HuH-7.5 (cell line): ENCODE data around the gene NCF4.

Source experiments
- DNase-seq: peaks from one replicate; pipeline ENCODE4 v3.0.0; 2011; ENCODE audit warnings: low spot score

Gene NCF4

DNA sequence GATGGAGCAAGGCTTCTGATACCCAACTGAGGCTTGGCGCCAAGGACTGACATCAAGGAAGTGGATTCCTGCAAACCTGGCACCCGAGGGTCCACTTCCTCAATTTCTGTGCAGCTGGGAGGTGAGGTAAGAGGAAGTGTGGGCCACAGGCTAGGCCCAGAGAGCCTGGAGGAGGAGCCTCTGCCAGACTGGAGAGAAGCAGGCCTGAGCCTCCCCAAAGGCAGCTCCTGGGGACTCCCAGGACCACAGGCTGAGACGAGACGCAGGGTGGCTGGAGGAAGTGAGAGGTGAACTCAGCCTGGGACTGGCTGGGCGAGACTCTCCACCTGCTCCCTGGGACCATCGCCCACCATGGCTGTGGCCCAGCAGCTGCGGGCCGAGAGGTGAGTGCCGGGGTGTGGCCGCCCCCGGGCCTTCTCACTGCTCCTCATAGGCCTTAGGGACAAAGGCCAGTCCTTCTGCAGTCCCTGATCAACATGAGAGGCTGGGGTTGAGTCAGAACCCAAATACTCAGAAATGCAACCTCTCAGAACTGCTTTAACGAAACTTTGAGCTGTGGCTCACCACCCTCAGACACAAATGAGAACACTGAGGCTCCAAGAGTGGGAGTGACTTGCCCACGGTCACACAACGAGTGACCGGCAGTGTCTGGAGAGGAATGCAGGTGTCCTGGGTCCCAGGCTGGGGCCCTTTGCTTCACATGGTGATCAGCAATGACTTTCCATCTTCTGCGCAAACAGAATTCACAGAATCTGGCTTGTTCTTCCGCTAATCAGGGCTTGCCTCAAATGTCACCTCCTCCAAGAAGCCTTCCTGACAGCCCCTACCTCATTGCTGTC is at the start of gene NCF4:
Gene NCF4, plus strand, starts transcription at position 186 of the 839 bp plus-strand sequence. Its CDS starts 166 bp downstream, at position 352.
- DNase-seq = no peak

DNA sequence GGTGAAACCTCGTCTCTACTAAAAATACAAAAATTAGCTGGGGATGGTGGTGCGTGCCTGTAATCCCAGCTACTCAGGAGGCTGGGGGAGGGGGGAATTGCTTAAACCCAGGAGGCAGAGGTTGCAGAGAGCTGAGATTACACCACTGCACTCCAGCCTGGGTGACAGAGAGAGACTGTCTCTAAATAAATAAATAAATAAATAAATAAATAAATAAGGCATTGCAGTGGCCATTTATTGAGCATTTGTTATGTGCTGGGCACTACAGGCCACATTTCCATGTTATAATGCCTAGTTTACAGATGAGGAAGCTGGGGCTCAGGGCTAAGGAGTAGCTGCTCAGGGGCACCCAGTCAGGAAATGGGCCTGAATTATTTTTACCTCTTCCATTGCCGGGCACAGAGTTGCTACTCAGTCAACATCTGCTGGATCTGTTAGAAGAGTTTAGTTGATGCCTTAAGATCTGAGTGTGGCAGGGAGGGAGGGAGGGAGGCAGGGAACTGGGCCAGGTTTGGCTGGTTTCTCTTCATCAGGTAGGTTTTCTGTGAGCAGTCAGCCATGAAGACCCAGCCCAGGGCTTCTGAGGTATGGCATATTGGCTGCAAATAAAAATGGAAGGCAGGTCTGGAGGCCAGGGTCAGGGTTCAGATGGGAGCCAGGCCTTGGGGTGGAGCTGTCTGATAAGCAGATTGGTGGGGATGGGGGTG is 49.6 kb upstream of the NCF4 start:
- no peak for DNase-seq

DNA sequence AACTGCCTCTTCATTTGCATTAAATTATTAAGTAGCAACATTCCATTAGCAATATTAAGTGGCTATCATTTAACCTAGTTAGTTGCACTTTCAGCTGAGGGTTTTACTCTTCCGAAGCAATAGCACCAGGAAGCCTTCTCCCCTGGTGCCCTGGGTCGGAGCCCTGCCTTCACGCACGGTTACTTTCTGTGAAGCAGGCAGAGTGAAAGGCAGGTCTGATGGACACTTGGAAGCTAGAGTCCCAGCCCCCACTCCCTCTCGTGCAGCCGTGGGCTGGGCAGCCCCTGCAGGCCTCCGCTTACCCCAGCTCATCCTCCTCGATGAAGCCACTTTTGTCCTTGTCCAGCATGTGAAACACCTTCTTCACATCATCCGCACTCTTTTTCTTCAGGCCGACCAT is 46.0 kb upstream of the NCF4 start:
- no peak for DNase-seq

DNA sequence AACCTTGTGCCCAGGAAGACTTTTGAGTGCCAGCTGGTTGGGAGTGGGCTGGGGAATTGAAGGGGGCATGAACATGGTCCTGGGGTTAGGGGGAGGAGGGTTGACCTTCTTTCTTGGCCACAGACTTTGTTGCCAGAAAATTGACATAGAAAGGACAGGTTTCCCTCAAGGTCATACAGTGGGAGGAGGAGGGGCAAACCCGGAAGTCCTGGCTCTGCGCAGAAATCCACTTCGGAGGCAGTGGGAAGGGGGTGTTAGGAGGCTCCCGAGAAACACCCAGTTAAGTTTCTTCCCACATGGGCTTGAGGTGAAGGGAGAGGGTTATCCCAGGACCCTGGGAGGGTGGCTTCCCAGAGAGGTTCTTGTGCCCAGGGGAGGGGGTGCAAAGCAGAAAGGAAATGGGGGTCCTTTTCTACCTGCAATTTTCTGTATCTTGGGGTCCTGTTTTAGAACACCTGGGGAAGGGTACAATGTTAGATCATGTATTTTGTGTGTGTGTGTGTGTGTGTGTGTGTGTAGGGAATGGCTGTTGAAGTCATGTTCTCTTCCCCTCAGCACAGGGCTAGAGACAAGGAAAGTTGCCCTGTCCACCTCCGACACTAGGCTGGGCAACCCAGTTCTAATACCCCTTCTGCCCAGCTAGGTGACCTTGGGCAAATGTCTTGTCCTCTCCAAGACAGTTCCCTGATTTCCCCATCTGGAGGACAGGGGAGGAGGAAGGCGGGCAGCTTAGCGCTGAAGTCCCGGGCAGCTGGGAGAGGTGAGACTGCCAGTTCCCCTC is 45.1 kb upstream of the NCF4 start:
- DNase-seq = no peak

DNA sequence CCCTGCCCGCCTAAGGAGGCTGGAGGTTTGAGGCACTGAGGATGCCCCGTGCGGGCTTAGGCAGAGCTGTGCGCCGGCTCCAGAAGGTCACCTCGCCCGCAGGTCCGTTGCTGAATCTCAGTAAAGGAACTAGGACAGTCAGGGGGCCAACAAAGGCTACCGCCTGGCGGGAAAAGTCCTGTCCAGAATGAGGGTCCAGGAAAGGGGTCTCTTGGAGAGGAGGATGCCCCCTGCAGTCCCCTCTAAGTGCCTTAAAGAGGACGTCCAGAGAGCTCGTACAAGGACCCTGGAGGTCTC is 44.5 kb upstream of the NCF4 start:
- DNase-seq = no peak

DNA sequence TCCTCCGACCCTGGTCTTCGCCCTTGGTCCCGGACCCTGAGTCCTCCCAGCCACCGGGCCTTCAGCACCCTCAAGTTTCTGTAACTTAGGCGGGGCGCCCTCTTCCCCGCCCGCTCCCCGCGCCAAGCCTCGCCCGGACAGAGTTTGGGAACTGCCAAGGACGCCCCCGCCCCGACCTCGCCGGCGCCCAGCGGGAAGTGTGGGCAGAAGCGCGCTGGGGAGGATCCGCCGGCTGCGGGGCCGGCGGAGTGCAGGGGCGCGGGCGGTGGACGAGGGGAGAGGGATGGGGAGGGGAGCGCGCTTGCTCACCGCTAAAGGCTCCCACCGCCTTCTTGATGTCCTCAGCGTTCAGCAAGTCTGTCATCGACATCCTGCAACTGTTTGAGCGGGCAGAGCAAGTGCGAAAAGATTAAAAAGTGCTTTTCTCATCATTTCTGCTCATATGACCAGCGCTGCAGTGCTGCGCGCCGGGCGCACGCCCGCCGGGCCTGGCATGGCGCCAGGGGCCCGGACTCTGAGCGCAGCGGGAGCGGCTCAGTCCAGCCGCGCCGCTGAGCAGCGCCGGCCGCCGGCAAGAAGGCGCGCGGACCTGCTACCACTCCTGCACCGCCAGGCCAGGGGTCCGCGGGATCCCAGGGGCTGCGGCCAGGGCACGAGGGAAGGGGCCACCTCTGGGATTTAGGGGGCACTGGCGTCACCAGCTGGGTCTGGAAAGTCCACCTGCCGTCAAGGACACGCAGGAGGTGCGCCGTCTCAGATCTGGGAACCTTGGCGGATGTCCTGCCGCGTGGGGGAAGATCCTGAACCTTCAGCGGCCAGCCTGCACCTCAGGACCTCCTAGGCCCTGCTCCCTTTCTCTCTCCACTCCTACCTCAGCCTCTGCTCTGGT is 43.9 kb upstream of the NCF4 start, which contains the start of gene PVALB:
Gene PVALB, minus strand, starts transcription at position 400 of the 889 bp plus-strand sequence. Its CDS starts 30 bp downstream, at position 370.
- no peak for DNase-seq

DNA sequence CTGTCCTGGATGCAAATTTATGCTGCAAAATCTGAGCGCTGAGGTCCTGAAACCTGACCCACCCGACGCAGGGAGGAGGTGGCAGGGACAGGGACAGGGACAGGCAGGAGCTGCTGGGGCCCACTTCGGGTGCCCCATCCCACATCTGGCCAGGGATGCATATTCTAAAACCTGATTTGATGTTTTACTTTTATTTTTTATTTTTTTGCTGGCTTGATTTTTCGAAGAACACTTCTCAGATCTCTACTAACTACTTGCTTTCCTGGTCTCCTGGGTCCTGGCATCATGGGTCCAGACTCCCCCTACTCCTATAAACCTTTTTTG is 43.3 kb upstream of the NCF4 start:
- no peak for DNase-seq

DNA sequence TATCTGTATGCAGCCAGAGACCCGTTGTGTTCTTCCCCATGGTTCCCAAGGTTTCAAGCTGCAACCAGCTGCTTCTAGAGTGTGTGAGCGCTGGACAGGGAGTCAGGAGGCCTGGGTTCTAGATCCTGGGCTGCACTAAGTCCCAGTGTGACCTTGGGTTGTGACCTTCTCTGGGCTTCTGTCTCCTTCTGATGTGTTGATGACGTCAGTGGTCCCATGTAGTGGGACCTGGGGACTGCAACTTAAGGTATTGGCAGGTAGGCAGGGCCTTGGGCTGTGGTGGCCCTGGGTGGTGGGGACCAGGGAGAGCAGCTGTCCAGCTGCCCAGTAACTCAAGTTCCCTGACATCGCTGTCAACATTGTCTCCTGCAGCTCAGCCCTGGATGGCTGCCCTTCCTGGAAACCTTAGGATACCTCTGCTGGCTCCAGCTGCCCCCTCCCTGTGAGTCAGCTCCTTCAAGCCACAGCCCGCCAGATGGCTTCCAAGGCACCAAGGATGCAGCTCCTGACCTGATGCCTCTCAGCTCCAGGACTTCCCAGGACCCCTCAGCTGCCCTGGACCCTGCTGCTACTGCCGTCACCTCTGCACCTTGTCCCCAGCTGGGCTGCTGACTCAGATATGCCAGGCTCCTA is 42.7 kb upstream of the NCF4 start:
- no peak for DNase-seq

DNA sequence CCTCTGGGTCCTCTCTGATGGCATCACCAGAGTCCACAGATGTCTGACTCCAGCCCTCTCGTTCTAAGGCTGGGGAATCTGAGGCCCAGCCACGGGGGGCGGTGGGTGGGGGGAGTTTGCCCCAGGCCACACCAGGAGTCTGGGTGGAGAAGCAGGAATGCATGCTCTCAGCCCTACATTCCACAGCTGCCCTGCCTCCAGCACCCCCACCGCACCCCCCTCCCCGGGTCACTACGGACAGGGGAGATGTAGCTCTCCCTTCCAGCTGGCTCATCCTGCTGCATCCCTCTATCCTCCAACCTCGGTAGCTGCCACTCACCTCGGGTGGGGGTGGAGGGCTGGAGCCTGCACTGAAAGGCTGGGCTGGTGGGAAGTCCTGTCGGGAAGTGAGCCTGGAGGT is 41.7 kb upstream of the NCF4 start:
- no peak for DNase-seq

DNA sequence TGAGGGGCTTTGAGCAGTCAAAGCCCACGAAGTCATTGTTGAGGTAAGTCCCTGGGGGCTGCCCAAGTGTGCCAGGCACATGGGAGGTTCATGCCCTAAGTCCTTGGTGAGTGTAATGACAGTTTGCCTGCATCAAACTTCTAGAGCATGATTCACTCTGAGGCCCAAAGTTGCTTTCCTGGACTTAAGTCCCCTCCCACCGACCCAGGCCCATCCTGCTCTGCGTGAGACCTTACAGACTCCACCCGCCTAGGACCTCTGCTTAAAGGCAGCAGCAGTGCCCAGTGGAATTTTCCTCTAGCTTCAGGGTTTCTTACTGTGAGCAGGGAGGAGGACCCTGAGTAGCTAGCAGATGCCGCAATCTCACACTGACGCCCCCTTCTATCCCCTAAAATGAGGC is 38.2 kb upstream of the NCF4 start:
- DNase-seq = no peak

DNA sequence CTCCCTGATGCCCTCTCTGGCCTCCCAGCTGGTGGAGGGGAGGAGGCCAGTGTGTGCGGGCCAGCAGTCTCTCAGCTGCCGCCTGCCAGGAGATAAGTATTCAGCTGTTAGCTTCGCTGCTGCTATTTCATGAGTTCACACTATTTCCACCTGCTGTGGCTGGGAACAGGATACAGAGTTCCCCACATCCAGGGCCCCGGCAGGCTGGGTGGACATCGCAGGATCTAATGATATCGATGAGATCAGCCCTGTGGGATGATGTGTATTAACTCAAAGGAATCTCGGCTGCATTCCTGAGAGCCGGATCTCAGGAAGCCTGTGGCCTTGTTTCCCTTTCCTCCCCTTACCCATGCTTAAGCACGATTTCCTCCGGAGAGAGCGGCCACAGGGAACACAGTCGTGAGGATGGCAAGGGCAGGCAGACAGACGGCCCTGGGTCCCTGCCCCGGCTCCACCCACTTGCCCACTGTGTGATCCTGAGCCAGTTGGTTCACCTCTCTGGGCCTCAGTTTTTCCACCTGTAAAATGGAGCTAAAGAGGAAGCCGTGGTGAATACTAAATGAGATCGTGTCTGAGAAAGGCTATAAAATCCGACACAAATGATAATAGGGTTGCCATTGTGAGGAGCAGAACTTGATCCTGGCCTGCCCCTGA is 37.5 kb upstream of the NCF4 start:
- no peak for DNase-seq

DNA sequence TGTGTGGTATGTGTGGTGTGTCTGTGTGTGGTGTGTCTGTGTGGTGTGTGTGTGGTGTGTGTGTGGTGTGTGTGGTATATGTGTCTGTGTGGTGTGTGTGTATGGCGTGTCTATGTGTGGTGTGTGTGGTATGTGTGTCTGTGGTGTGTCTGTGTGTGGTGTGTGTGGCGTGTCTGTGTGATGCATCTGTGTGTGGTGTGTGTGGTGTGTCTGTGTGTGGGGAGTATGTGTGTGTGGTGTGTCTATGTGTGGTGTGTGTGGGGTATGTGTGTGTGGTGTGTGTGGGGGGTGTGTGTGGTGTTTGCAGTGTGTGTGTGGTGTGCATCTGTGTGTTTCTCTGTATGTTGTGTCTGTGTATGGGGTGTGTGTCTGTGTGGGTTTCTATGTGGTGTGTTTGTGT is 36.2 kb upstream of the NCF4 start:
- DNase-seq = no peak

DNA sequence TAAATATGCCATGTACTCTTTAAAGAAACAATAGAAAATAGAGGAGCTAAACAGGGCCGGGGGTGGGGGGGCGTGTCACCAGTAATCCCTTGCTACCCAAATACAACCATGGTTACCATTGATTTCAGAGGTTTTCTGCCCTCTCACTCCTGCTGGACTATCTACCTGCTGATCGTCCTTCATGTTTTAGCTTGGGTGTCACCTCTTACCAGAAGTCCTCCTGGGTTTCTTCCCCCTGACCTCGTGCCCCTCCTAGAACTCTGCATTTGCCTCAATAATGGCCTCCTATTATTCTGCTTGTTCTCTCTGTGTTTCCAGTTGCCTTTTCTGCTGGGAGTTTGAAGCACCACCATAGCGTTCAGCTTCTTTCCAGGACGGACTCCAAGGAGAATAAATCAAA is 34.5 kb upstream of the NCF4 start:
- DNase-seq = no peak

DNA sequence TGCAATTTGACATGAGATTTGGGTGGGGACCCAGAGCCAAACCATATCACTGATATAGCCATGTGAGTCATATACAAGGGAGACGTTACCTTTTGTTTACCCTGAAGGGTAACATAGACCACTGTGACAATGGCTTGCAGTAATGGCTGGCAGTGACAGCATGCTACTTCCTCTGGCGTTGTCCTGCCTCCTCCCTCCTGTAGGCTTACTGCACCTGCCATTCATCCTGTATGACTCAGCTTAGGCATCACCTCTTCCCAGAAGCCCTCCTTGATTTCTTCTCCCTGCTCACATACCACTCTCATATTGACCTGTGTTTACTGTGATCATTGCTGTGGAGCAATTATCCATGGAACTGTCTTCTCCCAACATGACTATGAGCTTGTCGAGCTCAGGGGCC is 32.0 kb upstream of the NCF4 start:
- DNase-seq = no peak

DNA sequence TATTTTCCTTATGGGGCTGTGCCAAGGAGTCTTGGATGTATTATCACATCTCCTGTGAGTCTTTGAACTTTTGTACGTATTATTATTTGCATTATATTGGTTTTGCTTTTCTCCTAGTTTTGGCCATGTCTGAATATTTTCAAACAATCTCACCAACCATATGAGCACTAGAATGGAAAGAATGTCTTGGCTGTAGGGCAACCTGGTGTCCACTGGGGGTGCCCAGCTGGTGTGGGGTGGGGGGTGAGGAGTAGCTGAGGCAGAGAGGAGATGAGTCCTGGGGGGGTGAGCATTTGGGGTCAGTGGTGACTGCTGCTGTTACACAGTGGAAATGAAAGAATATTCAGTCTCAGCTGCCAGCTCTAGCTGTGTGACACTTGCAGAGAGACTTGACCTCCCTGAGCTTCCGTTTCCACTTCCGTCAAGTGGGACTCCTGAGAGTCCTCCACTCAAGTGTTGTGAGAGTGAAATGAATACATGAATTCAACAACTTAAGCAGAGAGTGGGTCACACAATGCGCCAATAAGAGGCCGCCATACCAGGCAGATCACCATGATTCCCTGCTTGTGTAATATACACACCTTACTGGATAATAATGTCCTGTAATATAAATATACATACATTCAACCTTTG is 31.3 kb upstream of the NCF4 start:
- no peak for DNase-seq

DNA sequence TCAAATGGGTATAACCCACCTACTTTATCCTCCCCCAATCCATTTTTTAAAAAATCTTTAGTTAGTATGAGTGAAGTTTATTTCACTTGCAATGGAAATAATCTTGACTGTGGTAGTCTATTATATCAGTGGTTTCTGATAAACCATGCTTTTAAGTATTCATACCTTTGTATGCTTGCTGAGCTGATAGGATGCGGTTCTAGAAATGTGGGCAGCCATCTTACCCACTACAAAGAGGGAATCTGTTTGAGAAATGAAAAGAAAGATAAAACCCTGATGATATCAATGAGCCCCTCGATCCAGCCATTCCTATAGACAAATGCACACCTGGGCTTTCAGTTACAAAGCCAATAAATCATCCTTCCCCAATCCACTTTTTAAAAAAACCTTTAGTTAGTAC is 30.2 kb upstream of the NCF4 start:
- DNase-seq = no peak

DNA sequence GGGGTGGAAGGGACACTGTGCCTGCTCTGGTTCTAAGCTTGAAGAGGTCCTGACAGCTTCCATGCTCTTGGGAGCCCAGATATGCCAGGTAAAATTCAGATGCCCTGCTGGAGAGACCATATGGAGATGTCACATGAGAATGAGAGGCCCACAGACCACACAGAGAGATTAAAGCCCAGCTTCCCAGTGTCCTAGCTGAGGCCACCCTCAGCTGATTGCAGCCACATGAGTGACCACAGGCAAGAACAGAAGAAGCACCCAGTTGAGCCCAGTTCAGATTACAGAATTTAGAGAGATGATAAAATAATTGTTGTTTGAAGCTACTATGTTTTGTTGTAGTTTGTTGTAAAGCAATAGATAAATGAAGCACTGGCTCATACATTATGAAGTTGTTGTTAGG is 29.6 kb upstream of the NCF4 start:
- DNase-seq = no peak

DNA sequence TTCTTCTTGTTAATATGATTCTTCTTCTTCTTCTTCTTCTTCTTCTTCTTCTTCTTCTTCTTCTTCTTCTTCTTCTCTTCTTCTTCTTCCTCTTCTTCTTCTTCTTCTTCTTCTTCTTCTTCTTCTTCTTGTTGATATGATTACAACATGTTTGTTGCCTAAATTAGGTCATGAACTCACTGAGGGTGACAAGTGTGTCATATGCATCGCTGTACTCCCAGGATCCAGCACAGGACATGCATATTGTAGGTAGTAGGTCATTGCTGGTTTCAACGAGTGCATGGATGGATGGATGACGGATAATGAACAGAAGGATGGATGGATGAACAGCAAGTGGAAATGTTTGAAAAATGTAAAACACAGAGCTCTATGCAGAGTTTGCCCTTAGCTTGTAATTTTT is 29.1 kb upstream of the NCF4 start:
- no peak for DNase-seq

DNA sequence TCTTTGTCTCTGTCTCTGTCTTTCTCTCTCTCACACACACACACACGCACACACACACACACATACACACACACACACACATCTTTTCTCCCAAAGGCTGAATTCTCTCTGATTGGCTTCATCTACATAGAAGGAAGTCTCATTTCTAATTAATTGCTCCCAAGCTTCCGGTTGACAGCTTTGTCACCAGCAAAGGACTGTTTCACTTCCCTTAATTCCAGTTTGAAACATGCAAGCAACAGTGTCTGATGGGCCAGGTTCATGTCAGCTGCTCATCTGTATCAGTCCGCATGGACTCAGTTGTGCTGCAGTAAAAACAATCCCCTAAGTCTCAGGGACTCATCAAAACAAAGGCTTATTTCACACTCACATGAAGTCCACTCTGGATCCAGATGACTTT is 27.7 kb upstream of the NCF4 start:
- no peak for DNase-seq

DNA sequence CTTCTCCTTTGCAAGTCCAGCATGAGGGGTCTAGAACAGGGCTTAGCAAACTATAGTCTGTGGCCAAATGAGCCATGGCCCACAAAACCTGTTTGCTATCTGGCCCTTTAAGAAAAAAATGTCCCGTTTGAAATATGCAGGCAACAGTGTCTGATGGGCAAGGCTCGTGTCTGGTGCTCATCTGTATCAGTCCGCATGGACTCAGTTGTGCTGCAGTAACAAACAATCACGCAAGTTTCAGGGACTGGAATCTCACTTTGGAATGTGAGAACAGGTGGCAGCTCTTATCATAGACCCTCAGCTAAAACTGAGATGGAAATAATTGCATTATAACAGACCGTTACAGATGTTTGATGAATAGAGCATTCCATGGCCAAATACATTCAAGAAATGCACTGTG is 24.9 kb upstream of the NCF4 start:
- DNase-seq = no peak
